SK-N-SH treated with all-trans-retinoic acid at 6 μM for 48 hours (cell line): ENCODE results near the gene APRT.

Experiments
- ATAC-seq: fragments of 200-7000 bp; cut with Tn5 transposase; 3 replicates; pipeline ENCODE4 v1.9.1; 2020; ENCODE audit warnings: mild to moderate bottlenecking, moderate library complexity
- ARNTL ChIP-seq: fragments of 450-650 bp; formaldehyde crosslinking; IDR thresholded peaks from 2 replicates; pipeline ENCODE4 v1.5.0; 2020; ENCODE audit warnings: low read depth, mild to moderate bottlenecking, moderate library complexity, borderline replicate concordance
- BACH2 ChIP-seq: fragments of 250-450 bp; sonication (Bioruptor Pico); IDR thresholded peaks from 2 replicates; pipeline ENCODE4 v1.9.0; 2021; ENCODE audit warnings: mild to moderate bottlenecking, borderline replicate concordance
- CREB5 ChIP-seq: fragments of 250-450 bp; sonication (Bioruptor Pico); IDR thresholded peaks from 2 replicates; pipeline ENCODE4 v1.5.1; 2020; ENCODE audit warnings: low read depth, mild to moderate bottlenecking, moderate library complexity
- CSDC2 ChIP-seq: fragments of 250-450 bp; sonication (Bioruptor Pico); IDR thresholded peaks from 2 replicates; pipeline ENCODE4 v1.5.0; 2020; ENCODE audit warnings: mild to moderate bottlenecking, moderate library complexity
- CSRNP3 ChIP-seq: fragments of 250-450 bp; sonication (Bioruptor Pico); IDR thresholded peaks from 2 replicates; pipeline ENCODE4 v1.5.1; 2021; ENCODE audit warnings: mild to moderate bottlenecking, moderate library complexity
- ESRRG ChIP-seq: fragments of 250-450 bp; sonication (Bioruptor Pico); IDR thresholded peaks from 2 replicates; pipeline ENCODE4 v1.6.1; 2021; ENCODE audit warnings: mild to moderate bottlenecking
- GLIS3 ChIP-seq: fragments of 250-450 bp; sonication (Bioruptor Pico); IDR thresholded peaks from 2 replicates; pipeline ENCODE4 v1.5.0; 2020; ENCODE audit warnings: mild to moderate bottlenecking, moderate library complexity
- ISL1 ChIP-seq: fragments of 250-450 bp; sonication (Bioruptor Pico); IDR thresholded peaks from 2 replicates; pipeline ENCODE4 v2.1.2; 2022; ENCODE audit warnings: mild to moderate bottlenecking, moderate library complexity
- OSR1 ChIP-seq: fragments of 250-450 bp; sonication (Bioruptor Pico); IDR thresholded peaks from 2 replicates; pipeline ENCODE4 v1.8.0; 2022; ENCODE audit warnings: moderate library complexity, mild to moderate bottlenecking, inconsistent platforms
- PATZ1 ChIP-seq: fragments of 250-450 bp; sonication (Bioruptor Pico); IDR thresholded peaks from 2 replicates; pipeline ENCODE4 v1.8.0; 2020; ENCODE audit warnings: mild to moderate bottlenecking, moderate library complexity, borderline replicate concordance
- POU6F1 ChIP-seq: fragments of 250-450 bp; sonication (Bioruptor Pico); IDR thresholded peaks from 2 replicates; pipeline ENCODE4 v1.8.0; 2021; ENCODE audit warnings: low read depth, mild to moderate bottlenecking, moderate library complexity, borderline replicate concordance
- PPARA ChIP-seq: fragments of 250-450 bp; sonication (Bioruptor Pico); IDR thresholded peaks from 2 replicates; pipeline ENCODE4 v1.5.0; 2020; ENCODE audit warnings: mild to moderate bottlenecking, borderline replicate concordance
- SNAI2 ChIP-seq: fragments of 250-450 bp; sonication (Bioruptor Pico); IDR thresholded peaks from 2 replicates; pipeline ENCODE4 v1.5.0; 2020; ENCODE audit warnings: mild to moderate bottlenecking, moderate library complexity
- TCF4 ChIP-seq: fragments of 250-450 bp; sonication (Bioruptor Pico); IDR thresholded peaks from 2 replicates; pipeline ENCODE4 v1.8.0; 2021; ENCODE audit warnings: mild to moderate bottlenecking, moderate library complexity, borderline replicate concordance
- TOX ChIP-seq: fragments of 250-450 bp; sonication (Bioruptor Pico); IDR thresholded peaks from 2 replicates; pipeline ENCODE4 v1.8.0; 2021; ENCODE audit warnings: mild to moderate bottlenecking, moderate library complexity, borderline replicate concordance
- TSHZ2 ChIP-seq: fragments of 250-450 bp; sonication (Bioruptor Pico); IDR thresholded peaks from 2 replicates; pipeline ENCODE4 v1.5.0; 2020; ENCODE audit warnings: mild to moderate bottlenecking, moderate library complexity
- ZC3H10 ChIP-seq: fragments of 250-450 bp; sonication (Bioruptor Pico); IDR thresholded peaks from 2 replicates; pipeline ENCODE4 v1.5.1; 2021; ENCODE audit warnings: mild to moderate bottlenecking, moderate library complexity
- ZFP3 ChIP-seq: fragments of 250-450 bp; sonication (Bioruptor Pico); IDR thresholded peaks from 2 replicates; pipeline ENCODE4 v1.5.0; 2020; ENCODE audit warnings: mild to moderate bottlenecking, moderate library complexity
- ZFP30 ChIP-seq: fragments of 450-650 bp; formaldehyde crosslinking; IDR thresholded peaks from 2 replicates; pipeline ENCODE4 v1.5.0; 2022; ENCODE audit warnings: mild to moderate bottlenecking, moderate library complexity
- ZNF565 ChIP-seq: fragments of 450-650 bp; formaldehyde crosslinking; conservative IDR thresholded peaks from 2 replicates; pipeline ENCODE4 v1.5.0; 2020; ENCODE audit warnings: low read depth, mild to moderate bottlenecking, moderate library complexity
- ZNF70 ChIP-seq: fragments of 450-650 bp; formaldehyde crosslinking; IDR thresholded peaks from 2 replicates; pipeline ENCODE4 v1.5.0; 2020; ENCODE audit warnings: mild to moderate bottlenecking, moderate library complexity
- ZNF8 ChIP-seq: fragments of 450-650 bp; formaldehyde crosslinking; IDR thresholded peaks from 2 replicates; pipeline ENCODE4 v1.5.0; 2020; ENCODE audit warnings: mild to moderate bottlenecking, moderate library complexity

The APRT gene

GRCh38 chr16:88853325-88853941 is 41.7 kb upstream of the APRT start:
- TF ChIP-seq ARNTL (CRISPR knock-in tag) = no peak
- no peak for TF ChIP-seq ZNF565
- TF ChIP-seq PATZ1 (CRISPR knock-in tag) = no peak
- no peak for TF ChIP-seq ZNF70 (CRISPR knock-in tag)
- TF ChIP-seq GLIS3 (CRISPR knock-in tag) = no peak
- TF ChIP-seq TSHZ2 (CRISPR knock-in tag) = no peak
- TF ChIP-seq SNAI2 (CRISPR knock-in tag) = no peak
- no peak for TF ChIP-seq CSDC2 (CRISPR knock-in tag)
- no peak for TF ChIP-seq TCF4 (CRISPR knock-in tag)
- no peak for TF ChIP-seq ZFP3 (CRISPR knock-in tag)
- TF ChIP-seq CSRNP3 (CRISPR knock-in tag) = no peak
- TF ChIP-seq ZC3H10 = no peak
- TF ChIP-seq ZFP30 (CRISPR knock-in tag) = no peak
- no peak for TF ChIP-seq POU6F1 (CRISPR knock-in tag)
- no peak for TF ChIP-seq CREB5 (CRISPR knock-in tag)
- no peak for TF ChIP-seq ESRRG (CRISPR knock-in tag)
- TF ChIP-seq TOX (CRISPR knock-in tag) = no peak
- TF ChIP-seq ZNF8 (CRISPR knock-in tag) = no peak
- TF ChIP-seq ISL1 = no peak
- TF ChIP-seq PPARA (CRISPR knock-in tag) = no peak
- ATAC-seq = no peak

GRCh38 chr16:88851616-88852015 is 39.9 kb upstream of the APRT start:
- ATAC-seq = no peak
- TF ChIP-seq ISL1 = no peak
- no peak for TF ChIP-seq TCF4 (CRISPR knock-in tag)
- no peak for TF ChIP-seq SNAI2 (CRISPR knock-in tag)
- TF ChIP-seq OSR1 = no peak
- TF ChIP-seq PPARA (CRISPR knock-in tag) = no peak
- no peak for TF ChIP-seq ZFP3 (CRISPR knock-in tag)
- TF ChIP-seq ZNF8 (CRISPR knock-in tag) = no peak
- TF ChIP-seq TOX (CRISPR knock-in tag) = no peak
- no peak for TF ChIP-seq CSDC2 (CRISPR knock-in tag)
- no peak for TF ChIP-seq ZFP30 (CRISPR knock-in tag)
- TF ChIP-seq ZNF565 = no peak
- no peak for TF ChIP-seq CREB5 (CRISPR knock-in tag)
- no peak for TF ChIP-seq GLIS3 (CRISPR knock-in tag)
- no peak for TF ChIP-seq CSRNP3 (CRISPR knock-in tag)
- no peak for TF ChIP-seq POU6F1 (CRISPR knock-in tag)
- no peak for TF ChIP-seq BACH2 (CRISPR knock-in tag)
